ENCODE data around the gene ORC1.
"Not testable (repeated sequence)": the region's sequence is repeated elsewhere in the genome, so short reads cannot be mapped to it uniquely, and the experiment has no call there.

Gene ORC1

GRCh38 chr1:52369851-52370250 lies 34.4 kb downstream of the ORC1 start:
- DNase-seq = not testable (repeated sequence)

DNA sequence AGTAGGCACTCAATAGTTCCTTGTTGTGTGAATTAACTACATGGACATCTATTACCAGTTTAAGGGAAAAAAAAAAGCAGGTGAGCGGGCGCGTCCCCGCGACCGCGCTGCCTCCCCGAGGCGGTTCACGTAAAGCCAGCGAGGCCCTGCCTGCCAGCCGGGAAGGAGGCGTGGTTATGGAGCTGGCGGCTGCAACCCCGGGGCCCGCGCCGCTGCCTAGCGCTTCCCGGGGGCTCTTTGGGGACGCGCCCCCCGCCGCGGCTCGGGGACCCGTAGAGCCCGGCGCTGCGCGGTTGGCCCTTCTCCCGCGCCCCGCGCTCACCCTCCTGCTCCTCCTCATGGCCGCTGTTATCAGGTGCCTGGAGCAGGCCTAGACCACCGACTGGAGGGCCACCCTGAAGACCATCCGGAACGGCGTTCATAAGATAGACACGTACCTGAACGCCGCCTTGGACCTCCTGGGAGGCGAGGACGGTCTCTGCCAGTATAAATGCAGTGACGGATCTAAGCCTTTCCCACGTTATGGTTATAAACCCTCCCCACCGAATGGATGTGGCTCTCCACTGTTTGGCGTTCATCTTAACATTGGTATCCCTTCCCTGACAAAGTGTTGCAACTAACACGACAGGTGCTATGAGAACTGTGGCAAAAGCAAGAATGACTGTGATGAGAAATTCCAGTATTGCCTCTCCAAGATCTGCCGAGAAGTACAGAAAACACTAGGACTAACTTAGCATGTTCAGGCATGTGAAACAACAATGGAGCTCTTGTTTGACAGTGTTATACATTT lies 35.6 kb downstream of the ORC1 start:
- peak; percentile 28 for DNase-seq

GRCh38 chr1:52367272-52367671 lies 37.0 kb downstream of the ORC1 start:
- no peak for DNase-seq

- no peak for DNase-seq
These were observed 37.8 kb downstream of the ORC1 start for GRCh38 chr1:52366517-52366827.

GRCh38 chr1:52365746-52366516 lies 38.3 kb downstream of the ORC1 start, which contains the start of gene CC2D1B:
Gene CC2D1B, minus strand, starts transcription at chr1:52366205. Its CDS starts 1,585 bp downstream, at chr1:52364620.
- peak; percentile 94 for DNase-seq

- peak; percentile 38 for DNase-seq
These were observed 39.0 kb downstream of the ORC1 start for GRCh38 chr1:52365071-52365745.

- no peak for DNase-seq
These were observed 39.9 kb downstream of the ORC1 start for GRCh38 chr1:52364235-52364839.

GRCh38 chr1:52360595-52360968 lies 43.6 kb downstream of the ORC1 start:
- no peak for DNase-seq

GRCh38 chr1:52359676-52360594 lies 44.3 kb downstream of the ORC1 start:
- DNase-seq = no peak

DNA sequence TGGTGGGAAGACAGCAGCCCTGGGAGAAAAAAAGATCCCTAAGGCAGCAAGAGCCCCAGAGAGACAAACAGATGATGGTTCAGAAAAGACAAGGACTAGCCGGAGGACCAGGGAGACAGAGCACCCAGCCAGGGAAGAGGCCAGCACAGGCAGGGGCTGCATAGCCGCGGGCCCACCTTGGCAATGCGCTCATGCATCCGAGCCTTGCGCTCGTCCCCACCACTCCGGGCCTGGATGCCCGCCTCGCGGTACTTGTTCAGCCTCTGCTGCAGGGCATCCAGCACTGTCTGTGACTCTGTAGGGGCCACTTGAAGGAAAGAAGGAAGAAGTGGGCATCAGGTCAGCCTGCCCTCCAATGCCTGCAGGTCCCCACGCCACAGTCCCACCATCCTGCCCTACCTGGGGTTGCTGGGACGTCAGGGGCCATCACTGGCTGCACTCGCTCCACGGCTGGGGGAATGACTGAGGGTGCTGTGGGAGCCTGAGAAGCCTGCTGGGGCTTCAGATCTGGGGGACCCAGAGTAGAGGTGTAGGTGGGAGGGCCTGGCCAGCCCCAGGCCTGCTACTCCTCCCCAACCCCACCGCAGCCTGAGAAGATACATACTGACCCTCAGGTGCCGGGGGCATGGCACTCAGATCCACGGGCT lies 45.2 kb downstream of the ORC1 start:
- DNase-seq = no peak

DNA sequence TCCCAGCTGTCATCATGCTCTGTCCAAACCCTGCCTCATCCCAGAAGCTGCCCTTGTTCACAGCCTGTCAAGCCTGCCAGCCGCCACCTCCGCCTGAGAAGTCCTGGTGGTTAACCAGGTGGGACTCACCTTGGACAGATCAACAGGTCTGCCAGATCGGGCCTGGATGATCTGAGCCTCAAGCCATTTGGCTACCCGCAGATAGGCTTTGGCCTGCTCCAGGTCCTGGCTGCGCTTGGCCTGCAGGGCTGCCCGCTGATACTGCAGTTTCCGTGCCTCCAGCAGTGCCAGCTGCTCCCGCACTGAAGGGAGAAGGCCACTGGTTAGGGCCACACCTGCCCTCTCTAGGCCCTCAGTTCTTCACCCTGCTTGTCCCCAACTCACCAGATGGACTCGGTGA lies 46.8 kb downstream of the ORC1 start:
- no peak for DNase-seq

DNA sequence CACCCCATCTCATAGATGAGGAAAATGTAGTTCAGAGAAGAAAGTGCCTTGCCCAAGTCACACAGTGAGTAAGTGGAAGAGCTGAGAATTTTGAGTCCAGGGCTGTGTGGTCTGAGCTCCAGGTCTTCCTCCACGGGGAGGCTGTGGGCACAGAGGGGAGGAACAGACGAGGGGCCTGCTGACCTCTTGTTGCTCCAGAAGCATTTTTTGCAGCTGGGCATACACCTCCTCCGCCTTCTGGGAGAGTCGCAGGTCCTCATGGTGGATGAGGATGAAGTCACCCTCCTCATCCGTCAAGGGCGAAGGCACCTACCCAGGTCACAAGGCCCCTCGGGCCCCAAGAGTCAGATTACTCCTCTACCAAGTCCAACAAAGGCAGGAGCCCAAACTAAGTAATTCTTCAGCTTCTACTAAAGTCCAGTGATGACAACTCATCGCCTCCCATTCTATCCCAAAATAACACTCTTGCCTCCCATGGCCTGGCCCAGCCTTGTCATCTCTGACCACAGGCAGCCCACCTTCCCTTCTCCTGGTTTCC lies 47.3 kb downstream of the ORC1 start:
- DNase-seq = no peak

GRCh38 chr1:52355847-52356505 lies 48.2 kb downstream of the ORC1 start:
- no peak for DNase-seq

GRCh38 chr1:52355436-52355835 lies 48.8 kb downstream of the ORC1 start:
- DNase-seq = no peak

GRCh38 chr1:52352690-52353089 lies 51.5 kb downstream of the ORC1 start:
- DNase-seq = no peak

DNA sequence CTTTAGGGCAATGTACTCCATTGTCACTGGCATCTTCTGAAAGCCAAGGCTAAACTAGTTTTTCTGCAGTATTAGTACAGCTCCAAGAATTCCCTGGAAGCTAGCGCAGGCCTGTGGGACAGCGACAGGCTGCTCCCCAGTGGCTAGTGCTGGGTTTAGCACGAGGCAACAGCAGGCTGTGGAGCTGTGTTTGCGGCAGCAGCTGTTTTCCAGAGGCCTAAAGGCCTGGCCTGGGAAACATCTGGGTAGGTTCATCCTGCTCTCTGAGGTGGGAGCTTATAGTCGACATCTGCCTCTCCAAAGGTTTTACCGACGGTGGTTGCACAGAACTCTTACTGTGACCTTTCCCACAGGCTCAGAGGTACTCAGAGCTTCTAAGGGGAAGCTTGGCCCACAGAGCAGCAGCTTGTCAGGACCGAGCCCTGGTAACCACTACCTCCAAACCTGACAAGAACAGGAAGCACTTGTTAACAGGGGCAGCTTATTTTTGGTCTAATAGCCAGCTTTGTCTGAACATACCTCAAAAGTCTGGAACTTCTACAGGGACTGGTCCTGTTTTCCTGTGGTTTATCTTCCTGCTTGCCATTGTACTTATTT lies 55.4 kb downstream of the ORC1 start:
- no peak for DNase-seq

DNA sequence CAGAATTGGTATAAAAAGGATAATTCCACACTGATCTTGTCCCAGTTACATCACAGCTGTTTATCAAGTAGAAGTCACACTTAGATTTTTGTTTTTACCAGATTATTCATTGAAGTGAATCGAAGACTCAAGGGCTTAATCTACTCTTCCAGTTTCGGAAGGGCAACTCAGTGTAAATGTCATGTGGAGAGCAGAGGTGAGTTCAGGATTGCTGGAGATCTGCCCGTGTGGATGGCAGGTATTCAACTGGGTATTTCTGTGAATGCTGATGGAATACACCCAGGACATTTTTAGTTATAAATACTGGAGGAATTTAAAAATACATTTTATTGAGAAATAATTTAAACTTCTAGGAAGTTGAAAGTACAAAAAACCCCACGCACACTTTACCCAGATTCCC lies 57.6 kb downstream of the ORC1 start:
- no peak for DNase-seq

DNA sequence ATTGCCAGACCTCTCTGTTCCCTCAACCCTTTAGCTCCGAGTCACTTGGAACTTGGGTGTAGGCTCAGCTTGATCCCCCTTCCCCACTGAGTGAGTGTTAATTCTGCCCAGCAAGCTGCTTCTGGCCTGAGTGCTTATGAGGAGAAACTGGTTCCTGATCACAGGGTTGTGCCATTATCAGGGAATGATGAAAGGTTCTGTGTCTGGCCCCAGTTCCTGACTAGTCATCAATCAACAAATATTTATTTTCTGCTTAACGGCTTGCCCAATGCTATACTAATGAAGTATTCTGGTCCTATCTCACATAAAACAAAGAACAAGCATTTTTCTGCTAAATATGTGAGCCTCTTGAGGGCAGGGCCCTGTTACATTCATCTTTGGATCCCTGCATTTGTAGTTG lies 59.0 kb downstream of the ORC1 start:
- no peak for DNase-seq

DNA sequence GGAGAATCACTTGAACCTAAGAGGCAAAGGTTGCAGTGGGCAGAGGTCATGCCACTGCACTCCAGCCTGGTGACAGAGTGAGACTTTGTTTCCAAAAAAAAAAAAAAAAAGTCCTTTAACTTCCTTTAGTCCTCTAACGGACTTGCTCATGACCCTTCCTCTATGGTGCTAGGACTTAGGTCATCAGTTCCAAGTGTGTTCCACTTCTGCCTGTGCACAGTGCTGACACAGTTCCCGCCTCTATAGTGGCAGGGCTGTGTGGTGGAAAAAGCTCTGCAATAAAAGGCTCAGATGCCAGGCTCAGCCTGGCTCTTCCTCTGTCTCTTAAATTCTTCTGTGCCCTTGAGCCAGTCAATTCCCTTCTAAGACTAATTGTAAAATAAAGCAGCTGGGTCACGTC lies 60.2 kb downstream of the ORC1 start:
- no peak for DNase-seq

DNA sequence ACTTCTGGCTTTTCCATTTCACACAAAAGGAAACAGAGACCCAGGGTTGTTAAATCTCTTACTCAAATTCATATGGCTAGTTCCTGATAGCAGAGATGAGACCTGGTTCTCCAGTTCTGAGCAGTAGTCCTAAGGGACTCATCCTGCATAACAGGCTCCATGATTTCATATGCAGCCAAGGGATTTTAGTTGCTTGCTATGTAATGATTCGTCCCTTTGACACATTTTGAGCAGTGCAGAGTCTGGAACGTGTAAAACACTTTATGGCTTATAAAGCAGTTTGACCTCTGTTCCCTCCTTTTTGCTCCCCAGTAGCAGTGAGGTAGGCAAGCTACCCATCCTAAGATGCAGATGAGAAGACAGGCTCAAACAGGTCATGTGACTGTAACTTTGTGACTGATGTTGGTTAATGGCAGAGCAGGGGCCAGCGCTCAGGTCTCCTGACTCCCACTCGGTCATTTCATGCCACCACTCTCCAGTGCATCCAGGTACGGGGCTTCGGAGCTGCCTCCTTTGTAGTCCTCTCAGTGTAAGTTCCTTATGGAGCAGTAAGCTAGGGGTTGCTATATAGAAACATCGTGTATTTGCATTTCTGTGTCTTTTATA lies 62.5 kb downstream of the ORC1 start:
- no peak for DNase-seq

Measured in MV-4-11 (cell line).